Calu3 (cell line): Measurements from ENCODE around the gene GEMIN7. TPM values are rescaled to one million over a fixed set of nuclear protein-coding genes. Genes with fewer than 3 reads are reported as not detected.
"Not testable (repeated sequence)": the region's sequence is repeated elsewhere in the genome, so short reads cannot be mapped to it uniquely, and the experiment has no call there.

Source experiments
- BruUV-seq: library from RNA; stranded (reverse); fragments of 400-500 nt; replicated peaks from 2 replicates; lab custom pipeline; 2021; lab: Mats Ljungman, UMichigan
- CTCF ChIA-PET: fragments of 300-600 bp; sonication (Branson Sonifier 250); formaldehyde crosslinking; loops from one replicate; lab custom pipeline; 2022; ENCODE audit warnings: antibody characterized with exemption; lab: Charles Lee
- DNase-seq: peaks from one replicate; pipeline ENCODE4 v3.0.0; 2022
- H3K27ac Mint-ChIP-seq: one replicate; pipeline ENCODE4 v1.8.0; 2022; ENCODE audit warnings: mixed read lengths; ENCODE audit not compliant: unreplicated experiment
- H3K27me3 Mint-ChIP-seq: one replicate; pipeline ENCODE4 v1.8.0; 2022; ENCODE audit warnings: mixed read lengths; ENCODE audit not compliant: unreplicated experiment
- H3K36me3 Mint-ChIP-seq: one replicate; pipeline ENCODE4 v1.8.0; 2022; ENCODE audit warnings: mild to moderate bottlenecking, moderate library complexity, mixed read lengths; ENCODE audit not compliant: insufficient read depth, unreplicated experiment
- H3K4me1 Mint-ChIP-seq: one replicate; pipeline ENCODE4 v1.8.0; 2022; ENCODE audit warnings: mild to moderate bottlenecking, low read depth, mixed read lengths; ENCODE audit not compliant: unreplicated experiment
- H3K4me3 Mint-ChIP-seq: one replicate; pipeline ENCODE4 v1.8.0; 2022; ENCODE audit warnings: mild to moderate bottlenecking, low read depth, moderate library complexity, mixed read lengths; ENCODE audit not compliant: unreplicated experiment
- H3K9me3 Mint-ChIP-seq: one replicate; pipeline ENCODE4 v1.8.0; 2022; ENCODE audit warnings: low read depth, mixed read lengths; ENCODE audit not compliant: unreplicated experiment
- intact Hi-C: fragments of 100-400 bp; cut with micrococcal nuclease; formaldehyde crosslinking; loops from one replicate; pipeline ENCODE4 v1.10.0; 2022; ENCODE audit not compliant: unreplicated experiment
- total RNA-seq: library from RNA; stranded (reverse); gene quantifications from 2 replicates; pipeline ENCODE4 v1.2.3, GENCODE V29; 2022
- TF ChIP-seq, protein P1 (sequence below): fragments of 200-600 bp; IDR thresholded peaks from one replicate; pipeline ENCODE4 v1.8.0; 2022; ENCODE audit warnings: antibody characterized with exemption; ENCODE audit not compliant: unreplicated experiment

The GEMIN7 gene
- total RNA-seq, 1 experiment from 2014 or later: 36.0 TPM

GRCh38 chr19:45104658-45105349, 25.7 kb downstream of the GEMIN7 start:
- Mint-ChIP-seq H3K4me3 (no peak overlapping the region), H3K4me1 (peaks cover 59% of the 10 kb centered on the region), H3K9me3 (no peaks in the 10 kb centered on the region), H3K27ac (peak overlapping the region; percentile 6), H3K27me3 (no peaks in the 10 kb centered on the region), H3K36me3 (peaks cover 22% of the 10 kb centered on the region)
- DNase-seq: no peak
- CTCF ChIA-PET: interaction anchor here (0.6 to 1.2 kb wide), 2 partner anchors 12 to 194 kb away, joined by 4 to 5 read pairs; partner anchors contain the start of gene PPP1R37
- TF ChIP-seq, protein P1, sequence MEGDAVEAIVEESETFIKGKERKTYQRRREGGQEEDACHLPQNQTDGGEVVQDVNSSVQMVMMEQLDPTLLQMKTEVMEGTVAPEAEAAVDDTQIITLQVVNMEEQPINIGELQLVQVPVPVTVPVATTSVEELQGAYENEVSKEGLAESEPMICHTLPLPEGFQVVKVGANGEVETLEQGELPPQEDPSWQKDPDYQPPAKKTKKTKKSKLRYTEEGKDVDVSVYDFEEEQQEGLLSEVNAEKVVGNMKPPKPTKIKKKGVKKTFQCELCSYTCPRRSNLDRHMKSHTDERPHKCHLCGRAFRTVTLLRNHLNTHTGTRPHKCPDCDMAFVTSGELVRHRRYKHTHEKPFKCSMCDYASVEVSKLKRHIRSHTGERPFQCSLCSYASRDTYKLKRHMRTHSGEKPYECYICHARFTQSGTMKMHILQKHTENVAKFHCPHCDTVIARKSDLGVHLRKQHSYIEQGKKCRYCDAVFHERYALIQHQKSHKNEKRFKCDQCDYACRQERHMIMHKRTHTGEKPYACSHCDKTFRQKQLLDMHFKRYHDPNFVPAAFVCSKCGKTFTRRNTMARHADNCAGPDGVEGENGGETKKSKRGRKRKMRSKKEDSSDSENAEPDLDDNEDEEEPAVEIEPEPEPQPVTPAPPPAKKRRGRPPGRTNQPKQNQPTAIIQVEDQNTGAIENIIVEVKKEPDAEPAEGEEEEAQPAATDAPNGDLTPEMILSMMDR: no peak
- no TSS peak for BruUV-seq
- intact Hi-C loops: no loop called here

DNA sequence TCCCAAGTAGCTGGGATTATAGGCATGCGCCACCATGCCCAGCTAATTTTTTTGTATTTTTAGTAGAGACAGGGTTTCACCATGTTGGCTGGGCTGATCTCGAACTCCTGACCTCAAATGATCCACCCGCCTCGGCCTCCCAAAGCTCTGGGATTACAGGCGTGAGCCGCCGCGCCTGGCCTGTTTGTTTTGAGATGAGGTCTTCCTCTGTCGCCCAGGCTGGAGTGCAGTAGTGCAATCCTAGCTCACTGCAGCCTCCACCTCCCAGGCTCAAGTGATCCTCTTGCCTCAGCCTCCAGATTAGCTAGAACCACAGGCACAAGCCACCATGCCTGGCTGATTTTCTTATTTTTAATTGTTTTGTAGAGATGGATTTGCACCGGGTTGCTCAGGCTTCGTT, 27.3 kb downstream of the GEMIN7 start:
- intact Hi-C loops, H3K27me3 Mint-ChIP-seq, H3K27ac Mint-ChIP-seq, H3K4me3 Mint-ChIP-seq, BruUV-seq, DNase-seq, H3K9me3 Mint-ChIP-seq, CTCF ChIA-PET: not testable (repeated sequence)
- peaks cover 12% of the 10 kb centered on the region for H3K36me3 Mint-ChIP-seq
- H3K4me1 Mint-ChIP-seq: peaks cover 55% of the 10 kb centered on the region

DNA sequence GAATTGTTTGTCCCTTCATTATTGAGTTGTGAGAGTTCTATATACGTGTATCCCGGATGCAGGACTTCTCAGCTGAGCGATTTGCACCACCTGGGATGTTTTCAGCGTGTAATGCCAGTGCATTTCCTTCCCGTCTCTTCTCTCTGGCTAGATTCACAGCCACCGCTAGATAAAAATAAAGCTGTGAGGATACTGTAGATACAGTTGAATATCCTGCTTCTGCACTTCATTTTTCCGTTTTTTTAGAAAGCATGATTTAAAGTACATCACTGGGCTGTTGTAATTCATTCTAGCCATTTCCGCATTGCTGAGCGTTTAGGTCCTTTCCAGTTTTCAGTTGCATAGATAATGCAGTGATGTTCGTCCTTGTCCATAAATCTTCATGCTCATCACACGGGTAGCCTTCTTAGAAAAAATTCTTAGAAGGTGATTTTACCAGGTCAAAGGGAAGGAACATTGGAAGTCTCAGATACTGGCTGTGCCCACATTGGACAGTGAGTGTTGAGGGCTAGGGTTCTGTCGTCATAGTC, 28.6 kb downstream of the GEMIN7 start:
- Mint-ChIP-seq H3K4me3 (no peak overlapping the region), H3K36me3 (peaks cover 11% of the 10 kb centered on the region), H3K9me3 (no peaks in the 10 kb centered on the region), H3K27me3 (no peaks in the 10 kb centered on the region), H3K27ac (no peak overlapping the region), H3K4me1 (peaks cover 59% of the 10 kb centered on the region)
- TF ChIP-seq, protein P1: no peak
- DNase-seq: no peak
- CTCF ChIA-PET: no interaction called here
- no TSS peak for BruUV-seq
- intact Hi-C loops: no loop called here

DNA sequence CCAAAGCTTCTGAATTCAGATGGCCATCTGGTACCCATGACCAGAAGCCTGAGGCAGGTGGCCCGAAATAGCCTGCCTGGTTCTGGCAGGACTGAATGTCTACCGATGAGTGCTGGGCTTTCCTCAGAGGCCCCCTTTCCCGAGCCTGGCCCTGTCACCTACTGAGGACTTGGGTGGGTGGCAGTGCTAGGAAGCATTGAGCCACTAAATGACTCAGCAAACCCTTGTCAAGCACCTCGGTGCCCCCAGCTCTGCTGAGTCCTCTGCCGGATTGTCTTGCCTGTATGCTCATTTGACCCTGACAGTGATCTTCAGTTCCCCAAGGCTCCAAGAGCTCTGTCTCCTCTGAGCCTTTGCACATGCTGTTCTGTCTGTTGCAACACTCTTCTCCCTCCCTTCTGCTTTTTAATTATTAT, 31.8 kb downstream of the GEMIN7 start:
- DNase-seq: no peak
- Mint-ChIP-seq H3K9me3 (no peaks in the 10 kb centered on the region), H3K27me3 (no peaks in the 10 kb centered on the region), H3K4me3 (no peak overlapping the region), H3K27ac (no peak overlapping the region), H3K4me1 (peaks cover 51% of the 10 kb centered on the region), H3K36me3 (peaks cover 16% of the 10 kb centered on the region)
- TF ChIP-seq, protein P1: no peak
- CTCF ChIA-PET: no interaction called here
- BruUV-seq: no TSS peak
- intact Hi-C loops: no loop called here
